NK-92 (cell line): ENCODE results near the gene VWA8.
"Not testable (repeated sequence)": the region's sequence is repeated elsewhere in the genome, so short reads cannot be mapped to it uniquely, and the experiment has no call there.

Source experiments
- DNase-seq: peaks from one replicate; lab custom pipeline; 2025; ENCODE audit not compliant: unreplicated experiment; lab: John Stamatoyannopoulos, UW

VWA8 gene

GRCh38 chr13:41811588-41812021 is 149.3 kb downstream of the VWA8 start:
- DNase-seq = no peak

- DNase-seq = no peak
These were observed 150.9 kb downstream of the VWA8 start for GRCh38 chr13:41809962-41810361.

GRCh38 chr13:41803445-41803735 is 157.5 kb downstream of the VWA8 start:
- not testable (repeated sequence) for DNase-seq

- no peak for DNase-seq
These were observed 158.0 kb downstream of the VWA8 start for GRCh38 chr13:41802684-41803444.

- no peak for DNase-seq
These were observed 158.7 kb downstream of the VWA8 start for GRCh38 chr13:41802043-41802683.

GRCh38 chr13:41791056-41791455 is 169.9 kb downstream of the VWA8 start:
- DNase-seq = no peak

GRCh38 chr13:41788552-41788951 is 172.4 kb downstream of the VWA8 start:
- DNase-seq = no peak

GRCh38 chr13:41785402-41786172 is 175.3 kb downstream of the VWA8 start:
- no peak for DNase-seq

GRCh38 chr13:41782086-41782485 is 178.8 kb downstream of the VWA8 start:
- DNase-seq = no peak

GRCh38 chr13:41780715-41781706 is 179.9 kb downstream of the VWA8 start:
- DNase-seq = no peak

GRCh38 chr13:41775251-41775650 is 185.7 kb downstream of the VWA8 start:
- DNase-seq = no peak

GRCh38 chr13:41774605-41775218 is 186.2 kb downstream of the VWA8 start:
- DNase-seq = no peak

GRCh38 chr13:41767801-41768200 is 193.1 kb downstream of the VWA8 start:
- no peak for DNase-seq

GRCh38 chr13:41766439-41766838 is 194.5 kb downstream of the VWA8 start:
- DNase-seq = no peak

GRCh38 chr13:41765813-41766212 is 195.1 kb downstream of the VWA8 start:
- no peak for DNase-seq

- DNase-seq = no peak
These were observed 195.9 kb downstream of the VWA8 start for GRCh38 chr13:41765020-41765419.

GRCh38 chr13:41764558-41764957 is 196.4 kb downstream of the VWA8 start:
- DNase-seq = no peak

- no peak for DNase-seq
These were observed 197.1 kb downstream of the VWA8 start for GRCh38 chr13:41763782-41764181.

- DNase-seq = no peak
These were observed 198.1 kb downstream of the VWA8 start for GRCh38 chr13:41762796-41763195.

- no peak for DNase-seq
These were observed 204.6 kb downstream of the VWA8 start for GRCh38 chr13:41756198-41756880.
